Keratinocyte (primary cell): Measurements from ENCODE around the gene RBM19.
"Not testable (repeated sequence)": the region's sequence is repeated elsewhere in the genome, so short reads cannot be mapped to it uniquely, and the experiment has no call there.

Experiments
- CTCF ChIP-seq, 3 experiments: IDR thresholded peaks in 1 of 3; conservative IDR thresholded peaks in 1 of 3; optimal IDR thresholded peaks in 1 of 3; 2 replicates in 2 of 3; 3 replicates in 1 of 3; pipeline versions ENCODE3 to v1.5.1; 2011; ENCODE audit warnings: low read length in 3 of 3, mild to moderate bottlenecking in 3 of 3, moderate library complexity in 2 of 3, control low read depth in 1 of 3, inconsistent platforms in 1 of 3; ENCODE audit not compliant: insufficient read depth in 2 of 3; ENCODE audit errors: extremely low read depth in 1 of 3
- EZH2 ChIP-seq: IDR thresholded peaks from one replicate; pipeline ENCODE4 v1.6.1; 2012; ENCODE audit warnings: inconsistent platforms, mild to moderate bottlenecking, low read length, moderate library complexity

GRCh38 chr12:113992751-113993150, 26.6 kb upstream of the RBM19 start:
- not testable (repeated sequence) for TF ChIP-seq CTCF (optimal IDR thresholded peaks at IDR 0.05 in 1 of 3, IDR thresholded peaks at IDR 0.05 in 1 of 3, conservative IDR thresholded peaks at IDR 0.05 in 1 of 3; ENCODE audit: extremely low read depth in 1 of 3, insufficient read depth in 2 of 3, low read length in 3 of 3); EZH2
